HepG2 (cell line): ENCODE measurements around the gene LNX2. TPM values are rescaled to one million over a fixed set of nuclear protein-coding genes. Genes with fewer than 3 reads are reported as not detected.
A peak's percentile ranks its signal among the peaks of the same experiment; 100 is the strongest.

ENCODE experiments used
- ATRX ChIP-seq: sonication (generic); formaldehyde crosslinking; IDR thresholded peaks from 2 replicates; pipeline ENCODE4 v1.4.0; 2020; ENCODE audit warnings: missing genetic modification reagents, borderline replicate concordance
- BORCS8-MEF2B ChIP-seq: sonication (generic); formaldehyde crosslinking; IDR thresholded peaks from 2 replicates; pipeline ENCODE4 v1.8.0; 2022; ENCODE audit warnings: mild to moderate bottlenecking, missing genetic modification reagents
- ESRRA ChIP-seq: sonication (generic); formaldehyde crosslinking; IDR thresholded peaks from 2 replicates; pipeline ENCODE4 v1.5.1; 2020; ENCODE audit warnings: mild to moderate bottlenecking, low read depth, missing genetic modification reagents
- FOXC1 ChIP-seq: sonication (generic); formaldehyde crosslinking; IDR thresholded peaks from 2 replicates; pipeline ENCODE4 v1.8.0; 2022; ENCODE audit warnings: mild to moderate bottlenecking, missing genetic modification reagents, borderline replicate concordance
- FOXO4 ChIP-seq: sonication (generic); formaldehyde crosslinking; conservative IDR thresholded peaks from 2 replicates; pipeline ENCODE4 v1.8.1; 2023; ENCODE audit warnings: missing genetic modification reagents
- HOXA7 ChIP-seq: sonication (generic); formaldehyde crosslinking; IDR thresholded peaks from 2 replicates; pipeline ENCODE4 v1.8.1; 2022; ENCODE audit warnings: mild to moderate bottlenecking, missing genetic modification reagents, moderate library complexity
- KAT7 ChIP-seq: IDR thresholded peaks from 2 replicates; pipeline ENCODE4 v1.6.1; 2018; ENCODE audit warnings: borderline replicate concordance, missing compliant biosample characterization
- MEIS2 ChIP-seq: sonication (generic); formaldehyde crosslinking; IDR thresholded peaks from 2 replicates; pipeline ENCODE4 v1.9.0; 2021; ENCODE audit warnings: mild to moderate bottlenecking, missing genetic modification reagents
- MZF1 ChIP-seq: sonication (generic); formaldehyde crosslinking; IDR thresholded peaks from 2 replicates; pipeline ENCODE4 v1.8.1; 2023; ENCODE audit warnings: mild to moderate bottlenecking, missing genetic modification reagents, borderline replicate concordance
- NCOA5 ChIP-seq: sonication (generic); formaldehyde crosslinking; IDR thresholded peaks from 2 replicates; pipeline ENCODE4 v1.4.0; 2020; ENCODE audit warnings: missing genetic modification reagents
- SP4 ChIP-seq: sonication (generic); formaldehyde crosslinking; IDR thresholded peaks from 2 replicates; pipeline ENCODE4 v1.8.1; 2023; ENCODE audit warnings: mild to moderate bottlenecking, missing genetic modification reagents
- SRY ChIP-seq: sonication (generic); formaldehyde crosslinking; IDR thresholded peaks from 2 replicates; pipeline ENCODE4 v1.8.0; 2022; ENCODE audit warnings: mild to moderate bottlenecking, missing genetic modification reagents
- ZC3H4 ChIP-seq: sonication (generic); formaldehyde crosslinking; IDR thresholded peaks from 2 replicates; pipeline ENCODE4 v1.4.0; 2020; ENCODE audit warnings: missing genetic modification reagents, borderline replicate concordance
- ZFP41 ChIP-seq: sonication (generic); formaldehyde crosslinking; IDR thresholded peaks from 2 replicates; pipeline ENCODE4 v1.4.0; 2020; ENCODE audit warnings: mild to moderate bottlenecking, missing genetic modification reagents, borderline replicate concordance
- ZNF263 ChIP-seq: sonication (generic); formaldehyde crosslinking; IDR thresholded peaks from 2 replicates; pipeline ENCODE4 v1.4.0; 2020; ENCODE audit warnings: missing genetic modification reagents
- ZNF567 ChIP-seq: sonication (generic); formaldehyde crosslinking; IDR thresholded peaks from 2 replicates; pipeline ENCODE4 v1.8.1; 2023; ENCODE audit warnings: mild to moderate bottlenecking, missing genetic modification reagents, borderline replicate concordance
- ZNF615 ChIP-seq: sonication (generic); formaldehyde crosslinking; IDR thresholded peaks from 2 replicates; pipeline ENCODE4 v1.5.0; 2020; ENCODE audit warnings: mild to moderate bottlenecking, missing genetic modification reagents, borderline replicate concordance
- ZNF616 ChIP-seq: sonication (generic); formaldehyde crosslinking; IDR thresholded peaks from 2 replicates; pipeline ENCODE4 v1.5.0; 2020; ENCODE audit warnings: low read depth, mild to moderate bottlenecking, missing genetic modification reagents
- polyA plus RNA-seq, 8 experiments: library from polyadenylated mRNA; depleted of rRNA in 3 of 8; stranded (reverse) in 7 of 8; unstranded in 1 of 8; fragments of >200 nt; fragmentation: Illumina TruSeq in 4 of 8; extraction: Trizol in 4 of 8; gene quantifications; 2 replicates each; pipeline versions ENCODE4 v1.2.1 to v1.2.3, GENCODE V29; 2011 to 2016; ENCODE audit warnings: low read depth in 4 of 8, missing spikeins in 1 of 8, mixed read lengths in 1 of 8; ENCODE audit not compliant: insufficient read depth in 1 of 8
- total RNA-seq, 5 experiments: library from RNA; depleted of rRNA; stranded (reverse); fragments of >200 nt; fragmentation: Illumina TruSeq; extraction: Trizol; gene quantifications; 2 replicates each; pipeline ENCODE4 v1.2.3, GENCODE V29; 2016; ENCODE audit warnings: low read depth in 1 of 5
- TF ChIP-seq, protein P1 (sequence below): sonication (generic); formaldehyde crosslinking; IDR thresholded peaks from 2 replicates; pipeline ENCODE4 v1.4.0; 2020; ENCODE audit warnings: missing genetic modification reagents
- TF ChIP-seq, protein P2 (sequence below): sonication (generic); formaldehyde crosslinking; IDR thresholded peaks from 2 replicates; pipeline ENCODE4 v1.4.0; 2020; ENCODE audit warnings: missing genetic modification reagents, borderline replicate concordance

LNX2 gene
- total and polyA plus RNA-seq, 2 of the 13 experiments (the other 11 are each of a cell fraction or from before 2014, with no cell fraction given), result 9.2 to 9.7 TPM

- peak; percentile 80; the same call in 1 of the 2 replicates for TF ChIP-seq BORCS8-MEF2B
- no peak for TF ChIP-seq ZNF263 (CRISPR knock-in tag)
- no peak for TF ChIP-seq ZNF615
- TF ChIP-seq ZNF616 (CRISPR knock-in tag), result 0 out of 2 replicates have a peak, but pooled peaks have one; percentile 55
- no peak for TF ChIP-seq ATRX (CRISPR knock-in tag)
- no peak for TF ChIP-seq HOXA7 (CRISPR knock-in tag)
- no peak for TF ChIP-seq ZFP41
- TF ChIP-seq, protein P1, sequence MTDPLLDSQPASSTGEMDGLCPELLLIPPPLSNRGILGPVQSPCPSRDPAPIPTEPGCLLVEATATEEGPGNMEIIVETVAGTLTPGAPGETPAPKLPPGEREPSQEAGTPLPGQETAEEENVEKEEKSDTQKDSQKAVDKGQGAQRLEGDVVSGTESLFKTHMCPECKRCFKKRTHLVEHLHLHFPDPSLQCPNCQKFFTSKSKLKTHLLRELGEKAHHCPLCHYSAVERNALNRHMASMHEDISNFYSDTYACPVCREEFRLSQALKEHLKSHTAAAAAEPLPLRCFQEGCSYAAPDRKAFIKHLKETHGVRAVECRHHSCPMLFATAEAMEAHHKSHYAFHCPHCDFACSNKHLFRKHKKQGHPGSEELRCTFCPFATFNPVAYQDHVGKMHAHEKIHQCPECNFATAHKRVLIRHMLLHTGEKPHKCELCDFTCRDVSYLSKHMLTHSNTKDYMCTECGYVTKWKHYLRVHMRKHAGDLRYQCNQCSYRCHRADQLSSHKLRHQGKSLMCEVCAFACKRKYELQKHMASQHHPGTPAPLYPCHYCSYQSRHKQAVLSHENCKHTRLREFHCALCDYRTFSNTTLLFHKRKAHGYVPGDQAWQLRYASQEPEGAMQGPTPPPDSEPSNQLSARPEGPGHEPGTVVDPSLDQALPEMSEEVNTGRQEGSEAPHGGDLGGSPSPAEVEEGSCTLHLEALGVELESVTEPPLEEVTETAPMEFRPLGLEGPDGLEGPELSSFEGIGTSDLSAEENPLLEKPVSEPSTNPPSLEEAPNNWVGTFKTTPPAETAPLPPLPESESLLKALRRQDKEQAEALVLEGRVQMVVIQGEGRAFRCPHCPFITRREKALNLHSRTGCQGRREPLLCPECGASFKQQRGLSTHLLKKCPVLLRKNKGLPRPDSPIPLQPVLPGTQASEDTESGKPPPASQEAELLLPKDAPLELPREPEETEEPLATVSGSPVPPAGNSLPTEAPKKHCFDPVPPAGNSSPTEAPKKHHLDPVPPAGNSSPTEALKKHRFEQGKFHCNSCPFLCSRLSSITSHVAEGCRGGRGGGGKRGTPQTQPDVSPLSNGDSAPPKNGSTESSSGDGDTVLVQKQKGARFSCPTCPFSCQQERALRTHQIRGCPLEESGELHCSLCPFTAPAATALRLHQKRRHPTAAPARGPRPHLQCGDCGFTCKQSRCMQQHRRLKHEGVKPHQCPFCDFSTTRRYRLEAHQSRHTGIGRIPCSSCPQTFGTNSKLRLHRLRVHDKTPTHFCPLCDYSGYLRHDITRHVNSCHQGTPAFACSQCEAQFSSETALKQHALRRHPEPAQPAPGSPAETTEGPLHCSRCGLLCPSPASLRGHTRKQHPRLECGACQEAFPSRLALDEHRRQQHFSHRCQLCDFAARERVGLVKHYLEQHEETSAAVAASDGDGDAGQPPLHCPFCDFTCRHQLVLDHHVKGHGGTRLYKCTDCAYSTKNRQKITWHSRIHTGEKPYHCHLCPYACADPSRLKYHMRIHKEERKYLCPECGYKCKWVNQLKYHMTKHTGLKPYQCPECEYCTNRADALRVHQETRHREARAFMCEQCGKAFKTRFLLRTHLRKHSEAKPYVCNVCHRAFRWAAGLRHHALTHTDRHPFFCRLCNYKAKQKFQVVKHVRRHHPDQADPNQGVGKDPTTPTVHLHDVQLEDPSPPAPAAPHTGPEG (CRISPR knock-in tag), result peak; percentile 61; the same call in 1 of the 2 replicates
- 0 out of 2 replicates have a peak, but pooled peaks have one; percentile 48 for TF ChIP-seq SRY (CRISPR knock-in tag)
- peak; percentile 97 for TF ChIP-seq KAT7 (CRISPR knock-in tag)
- TF ChIP-seq ZNF567, result no peak
- peak; percentile 93 for TF ChIP-seq SP4 (CRISPR knock-in tag)
- no peak; the same call in 1 of the 2 replicates for TF ChIP-seq MEIS2 (CRISPR knock-in tag)
- no peak for TF ChIP-seq FOXO4 (CRISPR knock-in tag)
- TF ChIP-seq FOXC1 (CRISPR knock-in tag), result peak; percentile 79; the same call in 1 of the 2 replicates
- TF ChIP-seq NCOA5, result no peak
- TF ChIP-seq ESRRA (CRISPR knock-in tag), result peak; percentile 40; the same call in 1 of the 2 replicates
- no peak for TF ChIP-seq ZC3H4 (CRISPR knock-in tag)
- TF ChIP-seq, protein P2, sequence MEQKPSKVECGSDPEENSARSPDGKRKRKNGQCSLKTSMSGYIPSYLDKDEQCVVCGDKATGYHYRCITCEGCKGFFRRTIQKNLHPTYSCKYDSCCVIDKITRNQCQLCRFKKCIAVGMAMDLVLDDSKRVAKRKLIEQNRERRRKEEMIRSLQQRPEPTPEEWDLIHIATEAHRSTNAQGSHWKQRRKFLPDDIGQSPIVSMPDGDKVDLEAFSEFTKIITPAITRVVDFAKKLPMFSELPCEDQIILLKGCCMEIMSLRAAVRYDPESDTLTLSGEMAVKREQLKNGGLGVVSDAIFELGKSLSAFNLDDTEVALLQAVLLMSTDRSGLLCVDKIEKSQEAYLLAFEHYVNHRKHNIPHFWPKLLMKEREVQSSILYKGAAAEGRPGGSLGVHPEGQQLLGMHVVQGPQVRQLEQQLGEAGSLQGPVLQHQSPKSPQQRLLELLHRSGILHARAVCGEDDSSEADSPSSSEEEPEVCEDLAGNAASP, result peak; percentile 46
- TF ChIP-seq MZF1 (CRISPR knock-in tag), result no peak
These were observed 1.2 kb upstream of the LNX2 start, which contains the start of gene POLR1D (continued) for GRCh38 chr13:27621366-27622101.
